Measurements from ENCODE around the gene PBX1.

PBX1 gene

GRCh38 chr1:164581762-164582161 lies 22.8 kb downstream of the PBX1 start:
- no peak overlapping the region for H3K4me2 ChIP-seq (ENCODE audit: low read length)
- no peak overlapping the region for H3K9ac ChIP-seq (ENCODE audit: low read depth, low read length)
- H3K4me3 ChIP-seq (ENCODE audit: low read length), result no peak overlapping the region
- no peaks in the 10 kb centered on the region for H3K27me3 ChIP-seq (ENCODE audit: control insufficient read depth, insufficient read depth, low read length)
- H3K4me1 ChIP-seq (ENCODE audit: control insufficient read depth, insufficient read depth, low read length), result no peaks in the 10 kb centered on the region
- H3K36me3 ChIP-seq (ENCODE audit: insufficient read depth, low read length), result no peaks in the 10 kb centered on the region
- no peaks in the 10 kb centered on the region for H3K9me3 ChIP-seq (replicated peaks; ENCODE audit: low read length)

GRCh38 chr1:164583196-164583595 lies 24.2 kb downstream of the PBX1 start:
- Histone ChIP-seq H3K4me1 (ENCODE audit: control insufficient read depth, insufficient read depth, low read length) (no peaks in the 10 kb centered on the region), H3K27me3 (ENCODE audit: control insufficient read depth, insufficient read depth, low read length) (no peaks in the 10 kb centered on the region), H3K36me3 (ENCODE audit: insufficient read depth, low read length) (no peaks in the 10 kb centered on the region), H3K4me2 (ENCODE audit: low read length) (no peak overlapping the region), H3K9me3 (replicated peaks; ENCODE audit: low read length) (no peaks in the 10 kb centered on the region), H3K9ac (ENCODE audit: low read depth, low read length) (no peak overlapping the region), H3K4me3 (ENCODE audit: low read length) (no peak overlapping the region)

GRCh38 chr1:164583835-164584539 lies 25.0 kb downstream of the PBX1 start:
- Histone ChIP-seq H3K4me3 (ENCODE audit: low read length) (no peak overlapping the region), H3K27me3 (ENCODE audit: control insufficient read depth, insufficient read depth, low read length) (no peaks in the 10 kb centered on the region), H3K9ac (ENCODE audit: low read depth, low read length) (no peak overlapping the region), H3K9me3 (replicated peaks; ENCODE audit: low read length) (no peaks in the 10 kb centered on the region), H3K4me2 (ENCODE audit: low read length) (no peak overlapping the region), H3K4me1 (ENCODE audit: control insufficient read depth, insufficient read depth, low read length) (peaks cover 6% of the 10 kb centered on the region), H3K36me3 (ENCODE audit: insufficient read depth, low read length) (no peaks in the 10 kb centered on the region)

- Histone ChIP-seq H3K36me3 (ENCODE audit: insufficient read depth, low read length) (no peaks in the 10 kb centered on the region), H3K9me3 (replicated peaks; ENCODE audit: low read length) (no peaks in the 10 kb centered on the region), H3K9ac (ENCODE audit: low read depth, low read length) (no peak overlapping the region), H3K4me1 (ENCODE audit: control insufficient read depth, insufficient read depth, low read length) (peaks cover 10% of the 10 kb centered on the region), H3K4me2 (ENCODE audit: low read length) (no peak overlapping the region), H3K27me3 (ENCODE audit: control insufficient read depth, insufficient read depth, low read length) (no peaks in the 10 kb centered on the region), H3K4me3 (ENCODE audit: low read length) (no peak overlapping the region)
These were observed 27.6 kb downstream of the PBX1 start for GRCh38 chr1:164586591-164586990.

- no peak overlapping the region for H3K9ac ChIP-seq (ENCODE audit: low read depth, low read length)
- peaks cover 12% of the 10 kb centered on the region for H3K4me1 ChIP-seq (ENCODE audit: control insufficient read depth, insufficient read depth, low read length)
- no peak overlapping the region for H3K4me2 ChIP-seq (ENCODE audit: low read length)
- H3K27me3 ChIP-seq (ENCODE audit: control insufficient read depth, insufficient read depth, low read length), result no peaks in the 10 kb centered on the region
- no peaks in the 10 kb centered on the region for H3K9me3 ChIP-seq (replicated peaks; ENCODE audit: low read length)
- H3K4me3 ChIP-seq (ENCODE audit: low read length), result no peak overlapping the region
- no peaks in the 10 kb centered on the region for H3K36me3 ChIP-seq (ENCODE audit: insufficient read depth, low read length)
These were observed 28.9 kb downstream of the PBX1 start for GRCh38 chr1:164587617-164588501.

- Histone ChIP-seq H3K9ac (ENCODE audit: low read depth, low read length) (no peak overlapping the region), H3K4me2 (ENCODE audit: low read length) (peak overlapping the region; percentile 72), H3K4me1 (ENCODE audit: control insufficient read depth, insufficient read depth, low read length) (peaks cover 12% of the 10 kb centered on the region), H3K27me3 (ENCODE audit: control insufficient read depth, insufficient read depth, low read length) (no peaks in the 10 kb centered on the region), H3K36me3 (ENCODE audit: insufficient read depth, low read length) (no peaks in the 10 kb centered on the region), H3K9me3 (replicated peaks; ENCODE audit: low read length) (no peaks in the 10 kb centered on the region), H3K4me3 (ENCODE audit: low read length) (peak overlapping the region; percentile 39)
These were observed 29.7 kb downstream of the PBX1 start for GRCh38 chr1:164588516-164589341.

GRCh38 chr1:164589408-164589807 lies 30.4 kb downstream of the PBX1 start:
- no peak overlapping the region for H3K4me3 ChIP-seq (ENCODE audit: low read length)
- H3K9ac ChIP-seq (ENCODE audit: low read depth, low read length), result no peak overlapping the region
- H3K9me3 ChIP-seq (replicated peaks; ENCODE audit: low read length), result no peaks in the 10 kb centered on the region
- no peaks in the 10 kb centered on the region for H3K36me3 ChIP-seq (ENCODE audit: insufficient read depth, low read length)
- peaks cover 12% of the 10 kb centered on the region for H3K4me1 ChIP-seq (ENCODE audit: control insufficient read depth, insufficient read depth, low read length)
- peak overlapping the region; percentile 72 for H3K4me2 ChIP-seq (ENCODE audit: low read length)
- H3K27me3 ChIP-seq (ENCODE audit: control insufficient read depth, insufficient read depth, low read length), result no peaks in the 10 kb centered on the region

- Histone ChIP-seq H3K4me2 (ENCODE audit: low read length) (no peak overlapping the region), H3K4me1 (ENCODE audit: control insufficient read depth, insufficient read depth, low read length) (peaks cover 12% of the 10 kb centered on the region), H3K36me3 (ENCODE audit: insufficient read depth, low read length) (no peaks in the 10 kb centered on the region), H3K9me3 (replicated peaks; ENCODE audit: low read length) (no peaks in the 10 kb centered on the region), H3K27me3 (ENCODE audit: control insufficient read depth, insufficient read depth, low read length) (no peaks in the 10 kb centered on the region), H3K9ac (ENCODE audit: low read depth, low read length) (no peak overlapping the region), H3K4me3 (ENCODE audit: low read length) (no peak overlapping the region)
These were observed 31.1 kb downstream of the PBX1 start for GRCh38 chr1:164589961-164590507.

- Histone ChIP-seq H3K4me3 (ENCODE audit: low read length) (no peak overlapping the region), H3K36me3 (ENCODE audit: insufficient read depth, low read length) (no peaks in the 10 kb centered on the region), H3K4me2 (ENCODE audit: low read length) (no peak overlapping the region), H3K27me3 (ENCODE audit: control insufficient read depth, insufficient read depth, low read length) (no peaks in the 10 kb centered on the region), H3K9me3 (replicated peaks; ENCODE audit: low read length) (no peaks in the 10 kb centered on the region), H3K9ac (ENCODE audit: low read depth, low read length) (no peak overlapping the region), H3K4me1 (ENCODE audit: control insufficient read depth, insufficient read depth, low read length) (peaks cover 12% of the 10 kb centered on the region)
These were observed 31.6 kb downstream of the PBX1 start for GRCh38 chr1:164590592-164590991.

GRCh38 chr1:164591858-164592257 lies 32.9 kb downstream of the PBX1 start:
- H3K4me1 ChIP-seq (ENCODE audit: control insufficient read depth, insufficient read depth, low read length), result peaks cover 12% of the 10 kb centered on the region
- H3K9ac ChIP-seq (ENCODE audit: low read depth, low read length), result no peak overlapping the region
- H3K4me3 ChIP-seq (ENCODE audit: low read length), result no peak overlapping the region
- no peaks in the 10 kb centered on the region for H3K9me3 ChIP-seq (replicated peaks; ENCODE audit: low read length)
- no peaks in the 10 kb centered on the region for H3K36me3 ChIP-seq (ENCODE audit: insufficient read depth, low read length)
- H3K27me3 ChIP-seq (ENCODE audit: control insufficient read depth, insufficient read depth, low read length), result no peaks in the 10 kb centered on the region
- no peak overlapping the region for H3K4me2 ChIP-seq (ENCODE audit: low read length)

GRCh38 chr1:164592634-164593033 lies 33.6 kb downstream of the PBX1 start:
- Histone ChIP-seq H3K36me3 (ENCODE audit: insufficient read depth, low read length) (no peaks in the 10 kb centered on the region), H3K9me3 (replicated peaks; ENCODE audit: low read length) (no peaks in the 10 kb centered on the region), H3K4me1 (ENCODE audit: control insufficient read depth, insufficient read depth, low read length) (peaks cover 12% of the 10 kb centered on the region), H3K9ac (ENCODE audit: low read depth, low read length) (no peak overlapping the region), H3K27me3 (ENCODE audit: control insufficient read depth, insufficient read depth, low read length) (no peaks in the 10 kb centered on the region), H3K4me2 (ENCODE audit: low read length) (no peak overlapping the region), H3K4me3 (ENCODE audit: low read length) (no peak overlapping the region)
